ENCODE data around the gene MT1B.
A peak's percentile ranks its signal among the peaks of the same experiment; 100 is the strongest.
"Not testable (repeated sequence)": the region's sequence is repeated elsewhere in the genome, so short reads cannot be mapped to it uniquely, and the experiment has no call there.

Gene MT1B

DNA sequence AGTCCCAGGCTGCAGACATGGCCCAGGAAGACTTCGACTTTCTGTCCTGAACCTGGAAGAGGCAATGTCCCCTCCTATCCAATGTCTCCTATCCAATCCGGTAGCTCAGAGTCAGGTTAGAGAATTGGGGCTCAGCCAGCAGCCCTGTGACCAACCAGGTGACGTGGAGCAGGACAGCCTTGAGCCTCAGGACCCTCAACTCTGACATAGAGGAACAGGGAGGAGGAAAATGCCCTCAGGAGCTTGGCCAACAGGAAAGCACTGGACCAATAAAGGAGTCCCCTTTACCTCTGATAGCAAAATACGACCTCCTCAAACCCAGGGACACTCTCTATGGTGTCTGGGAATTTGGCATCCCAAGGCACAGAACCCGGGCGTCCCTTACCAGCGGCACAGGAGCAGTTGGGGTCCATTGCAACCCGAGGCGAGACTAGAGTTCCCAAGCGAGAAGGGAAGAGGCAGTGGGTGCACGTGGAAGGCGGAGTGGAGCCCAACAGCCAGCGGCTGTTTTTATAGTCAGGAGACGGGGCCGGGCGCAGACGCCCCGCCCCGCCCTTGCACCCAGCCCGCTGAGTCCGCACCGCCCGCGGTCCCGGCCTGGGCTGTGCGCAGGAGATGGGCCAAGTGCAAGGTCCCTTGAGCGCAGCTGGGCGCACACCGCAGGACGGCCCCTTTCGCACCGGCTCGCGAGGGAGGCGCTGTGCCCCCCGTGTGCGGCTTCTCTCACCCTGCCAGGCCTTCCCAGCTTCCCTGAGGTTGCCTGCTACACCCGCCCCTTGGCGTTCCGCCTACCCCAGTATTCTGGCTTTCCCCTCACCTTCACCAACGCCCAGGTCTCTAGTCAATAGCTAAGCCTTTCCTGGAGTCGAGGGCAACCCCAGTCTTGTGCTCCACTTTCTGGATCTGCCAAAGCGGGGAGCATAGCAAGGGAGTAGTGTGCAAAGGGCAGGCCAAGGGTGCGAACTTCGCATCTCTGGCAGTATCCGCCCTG, 16.2 kb downstream of the MT1B start, which contains the start of gene MT1G:
Gene MT1G, minus strand, starts transcription at position 485 of the 991 bp plus-strand sequence. Its CDS starts 72 bp downstream, at position 413.
- DNase-seq (ENCODE audit: low read depth in 1 of 2, low spot score in 1 of 2) = no peak

DNA sequence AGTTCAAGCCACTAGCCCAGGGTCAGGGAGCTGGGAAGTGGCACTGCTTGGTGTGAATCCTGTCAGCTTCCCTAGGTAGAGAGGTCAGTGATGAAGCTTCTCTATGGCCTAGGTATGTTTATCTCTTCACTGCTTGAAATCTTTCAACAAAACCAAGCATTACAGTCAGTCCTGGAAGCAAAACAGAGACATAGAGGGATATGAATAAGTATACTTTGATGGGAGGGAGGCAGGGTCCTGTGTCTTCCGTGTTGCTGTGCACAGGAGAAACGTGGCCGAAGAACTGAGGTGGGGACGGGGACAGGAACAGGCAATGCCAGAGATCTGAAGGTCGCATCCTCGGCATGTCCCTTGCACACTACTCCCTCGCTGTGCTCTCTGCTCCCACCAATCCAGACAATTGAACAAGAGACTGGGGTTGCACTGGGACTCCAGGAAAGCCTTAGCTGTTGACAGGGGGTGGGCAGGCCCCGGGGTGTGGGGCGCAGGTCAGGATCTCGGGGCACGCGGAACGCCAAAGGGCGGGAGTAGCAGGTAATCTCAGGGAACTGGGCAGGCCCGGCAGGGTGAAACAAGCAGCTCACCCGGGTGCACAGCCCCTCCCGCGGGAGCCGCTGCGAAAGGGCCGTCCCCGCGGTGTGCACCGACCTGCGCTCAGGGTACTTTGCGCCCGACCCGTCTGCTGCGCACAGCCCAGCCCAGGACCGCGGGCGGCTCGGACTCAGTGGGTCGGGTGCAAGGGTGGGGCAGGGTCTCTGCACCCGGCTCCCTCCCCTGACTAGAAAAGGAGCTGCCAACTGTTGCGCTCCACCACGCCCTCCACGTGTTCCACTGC, 17.5 kb downstream of the MT1B start, which contains the start of gene MT1H:
Gene MT1H, plus strand, starts transcription at position 810 of the 835 bp plus-strand sequence. CDS start 71 bp downstream, outside the sequence.
- DNase-seq (ENCODE audit: low read depth in 1 of 2, low spot score in 1 of 2) = no peak

DNA sequence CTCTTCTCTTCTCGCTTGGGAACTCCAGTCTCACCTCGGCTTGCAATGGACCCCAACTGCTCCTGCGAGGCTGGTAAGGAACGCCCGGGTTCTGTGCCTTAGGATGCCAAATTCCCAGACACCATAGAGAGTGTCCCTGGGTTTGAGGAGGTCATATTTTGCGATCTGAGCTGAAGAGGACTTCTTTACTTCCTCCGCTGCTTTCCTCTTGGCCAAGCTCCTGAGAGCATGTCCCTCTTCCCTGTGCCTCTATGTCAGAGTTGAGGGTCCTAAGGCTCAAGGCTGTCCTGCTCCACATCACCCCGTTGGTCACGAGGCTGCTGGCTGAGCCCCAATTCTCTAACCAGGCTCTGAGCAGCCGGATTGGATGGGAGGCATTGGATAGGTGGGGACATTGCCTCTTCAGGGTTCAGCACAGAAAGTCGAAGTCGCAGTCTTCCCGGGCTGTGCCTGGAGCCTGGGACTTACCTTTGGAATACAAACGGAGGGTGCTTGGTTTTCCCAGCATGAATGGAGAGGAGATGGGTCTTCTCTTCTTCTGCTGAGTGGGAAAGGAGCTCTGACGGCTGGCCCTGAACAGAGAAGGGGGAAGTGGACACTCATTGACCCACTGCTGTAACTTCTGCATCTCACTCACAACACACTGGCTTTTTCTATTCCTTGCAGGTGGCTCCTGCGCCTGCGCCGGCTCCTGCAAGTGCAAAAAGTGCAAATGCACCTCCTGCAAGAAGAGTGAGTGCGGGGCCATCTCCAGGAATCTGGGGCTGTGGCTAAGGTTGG, 18.3 kb downstream of the MT1B start:
- DNase-seq (ENCODE audit: low read depth in 1 of 2, low spot score in 1 of 2) = no peak

DNA sequence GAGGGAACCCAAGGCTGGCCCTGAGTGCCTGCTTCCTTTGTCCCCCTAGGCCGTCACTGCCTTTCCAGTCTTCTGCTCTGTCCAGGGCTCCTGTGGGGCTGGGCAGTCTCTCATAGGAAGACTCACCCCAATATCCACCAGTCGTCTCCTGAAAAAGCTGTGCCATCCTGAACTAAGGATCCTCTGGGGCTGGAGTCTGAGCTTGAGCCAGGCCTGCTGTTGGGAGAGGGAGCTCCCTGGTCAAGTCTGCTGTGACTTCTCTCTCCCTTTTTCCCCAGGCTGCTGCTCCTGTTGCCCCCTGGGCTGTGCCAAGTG, 18.9 kb downstream of the MT1B start:
- DNase-seq (ENCODE audit: low read depth in 1 of 2, low spot score in 1 of 2) = no peak

DNA sequence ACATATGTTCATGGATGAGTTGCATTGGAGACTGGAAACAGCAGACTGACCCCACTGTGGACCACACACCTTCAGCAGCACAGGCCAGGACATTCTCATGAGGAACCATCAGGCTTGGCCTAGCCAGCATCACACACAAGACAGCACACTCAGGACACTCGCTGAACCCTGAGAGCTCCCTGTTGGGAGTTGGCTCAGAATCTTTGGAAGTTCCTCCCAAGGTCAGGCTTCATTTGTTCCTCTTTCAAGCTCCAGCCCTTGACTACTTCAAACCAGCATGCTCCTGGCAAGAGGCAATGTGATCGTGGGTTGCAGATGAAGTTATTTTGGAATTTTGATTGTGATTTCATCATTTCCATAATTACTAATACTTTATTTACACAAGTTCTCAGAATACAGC, 20.0 kb downstream of the MT1B start:
- DNase-seq (ENCODE audit: low read depth in 1 of 2, low spot score in 1 of 2) = not testable (repeated sequence)

DNA sequence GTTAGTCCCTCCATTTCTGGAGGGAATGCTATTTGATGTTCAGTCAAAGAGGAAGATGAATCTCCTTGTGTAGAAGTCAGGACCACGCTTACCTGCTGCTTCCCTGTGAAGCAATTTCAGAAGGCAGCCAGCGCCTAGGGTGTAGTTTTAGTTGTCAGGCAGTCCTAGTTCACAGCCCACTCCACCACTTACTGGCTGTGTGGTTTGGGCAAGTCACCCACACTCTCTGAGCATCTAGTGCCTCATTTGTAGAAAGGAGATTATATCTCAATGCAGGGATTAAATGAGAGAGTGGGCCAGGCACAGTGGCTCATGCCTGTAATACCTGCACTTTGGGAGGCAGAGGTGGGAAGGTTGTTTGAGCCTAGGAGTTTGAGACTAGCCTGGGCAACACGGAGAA, 20.5 kb downstream of the MT1B start:
- DNase-seq (ENCODE audit: low read depth in 1 of 2, low spot score in 1 of 2) = not testable (repeated sequence)

DNA sequence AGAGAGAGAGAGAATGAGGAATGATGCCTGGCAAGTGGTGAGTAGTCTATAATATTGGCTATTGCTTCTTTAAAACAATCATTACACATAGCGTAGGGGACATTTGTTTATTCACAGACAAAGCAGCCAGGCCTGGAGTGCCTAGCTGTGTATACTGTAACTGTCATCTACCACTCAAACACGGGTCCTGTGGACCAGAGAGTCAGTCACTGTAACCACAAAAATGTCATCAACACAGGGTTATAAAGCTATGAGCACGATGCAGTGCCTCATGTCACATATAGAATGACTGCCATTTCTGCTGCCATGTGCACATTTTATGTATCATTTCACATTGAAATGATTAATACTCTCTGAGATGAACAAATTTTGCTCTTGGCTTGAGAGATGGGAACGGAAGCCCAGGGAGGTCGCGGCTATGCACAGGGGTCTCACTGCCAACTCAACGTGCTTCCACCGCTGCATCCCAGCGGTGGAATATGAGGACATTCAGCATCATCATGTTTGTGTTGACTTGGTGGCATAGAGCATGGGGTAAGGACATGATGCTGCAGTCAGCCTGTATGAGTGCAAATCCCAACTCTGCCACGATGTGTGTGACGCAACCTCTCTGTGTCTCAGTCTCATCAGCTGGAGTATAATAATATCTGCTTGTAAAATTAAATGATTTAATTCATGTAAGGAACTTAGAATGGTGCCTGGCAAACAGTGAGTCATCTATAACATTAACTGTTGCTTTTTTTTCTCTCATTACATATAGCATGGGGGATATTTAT, 21.3 kb downstream of the MT1B start:
- DNase-seq (ENCODE audit: low read depth in 1 of 2, low spot score in 1 of 2) = no peak

DNA sequence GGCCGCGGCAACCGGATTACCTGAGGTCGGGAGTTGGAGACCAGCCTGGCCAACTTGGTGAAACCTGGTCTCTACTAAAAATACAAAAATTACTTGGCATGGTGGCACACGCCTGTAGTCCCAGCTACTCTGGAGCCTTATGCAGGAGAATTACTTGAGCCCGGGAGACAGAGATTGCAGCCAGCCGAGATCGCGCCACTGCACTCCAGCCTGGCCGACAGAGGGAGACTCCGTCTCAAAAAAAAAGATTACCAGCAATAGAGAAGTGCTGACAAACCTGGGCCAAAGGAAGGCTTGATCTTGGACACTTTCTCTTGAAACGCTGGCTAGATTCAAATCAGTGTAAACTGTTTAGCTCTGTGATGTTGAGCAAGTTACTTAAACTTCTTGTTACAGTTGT, 22.2 kb downstream of the MT1B start:
- DNase-seq (ENCODE audit: low read depth in 1 of 2, low spot score in 1 of 2) = no peak

DNA sequence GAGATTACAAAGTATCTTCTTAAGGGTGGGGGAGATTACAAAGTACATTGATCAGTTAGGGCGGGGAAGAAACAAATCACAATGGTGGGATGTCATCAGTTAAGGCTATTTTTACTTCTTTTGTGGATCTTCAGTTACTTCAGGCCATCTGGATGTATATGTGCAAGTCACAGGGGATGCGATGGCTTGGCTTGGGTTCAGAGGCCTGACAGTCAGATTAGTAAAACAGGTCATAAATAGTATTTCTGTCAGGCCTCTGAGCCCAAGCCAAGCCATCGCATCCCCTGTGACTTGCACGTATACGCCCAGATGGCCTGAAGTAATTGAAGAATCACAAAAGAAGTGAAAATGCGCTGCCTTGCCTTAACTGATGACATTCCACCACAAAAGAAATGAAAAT, 22.9 kb downstream of the MT1B start:
- not testable (repeated sequence) for DNase-seq (ENCODE audit: low read depth in 1 of 2, low spot score in 1 of 2)

DNA sequence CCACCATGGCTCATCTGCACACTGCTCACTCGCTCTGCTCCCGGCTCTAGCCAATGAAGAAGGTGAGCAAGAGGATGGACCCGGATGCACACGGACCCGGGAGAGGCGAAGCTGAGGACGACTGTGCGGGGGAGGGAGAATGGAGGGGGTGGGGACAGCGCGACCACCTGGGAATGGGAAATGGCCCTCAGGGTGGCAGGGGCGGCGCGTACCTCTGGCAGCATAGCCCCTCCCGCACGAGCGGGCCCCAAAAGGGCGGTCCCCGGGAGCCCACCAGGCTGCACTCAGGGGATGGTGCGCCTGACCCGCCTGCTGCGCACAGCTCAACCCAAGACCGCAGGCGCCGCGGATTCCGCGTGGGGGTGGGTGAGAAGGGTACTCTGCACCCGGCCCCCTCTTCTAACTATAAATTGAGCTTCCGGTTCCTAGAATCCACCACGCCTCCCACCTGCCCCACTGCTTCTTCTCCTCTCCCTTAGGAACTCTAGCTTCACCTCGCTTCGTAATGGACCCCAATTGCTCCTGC, 24.1 kb downstream of the MT1B start:
- peak in 1 of 2 donors; percentile 36 for DNase-seq (ENCODE audit: low read depth in 1 of 2, low spot score in 1 of 2)

DNA sequence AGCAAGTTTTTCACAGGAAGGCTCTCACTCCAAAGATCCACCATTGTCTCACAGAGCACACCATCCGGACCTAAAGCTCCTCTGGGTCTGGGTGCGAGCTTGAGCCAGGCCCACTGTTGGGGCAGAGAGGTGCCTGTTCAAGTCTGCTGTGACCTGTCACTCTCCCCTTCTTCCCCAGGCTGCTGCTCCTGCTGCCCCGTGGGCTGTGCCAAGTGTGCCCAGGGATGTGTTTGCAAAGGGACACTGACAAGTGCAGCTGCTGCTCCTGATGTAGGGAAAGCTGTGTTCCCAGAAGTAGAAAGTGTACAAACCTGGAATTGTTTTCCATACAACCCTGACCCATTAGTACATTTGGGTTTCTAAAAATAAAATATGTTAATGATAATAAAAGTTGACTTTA, 25.8 kb downstream of the MT1B start:
- DNase-seq (ENCODE audit: low read depth in 1 of 2, low spot score in 1 of 2) = no peak

DNA sequence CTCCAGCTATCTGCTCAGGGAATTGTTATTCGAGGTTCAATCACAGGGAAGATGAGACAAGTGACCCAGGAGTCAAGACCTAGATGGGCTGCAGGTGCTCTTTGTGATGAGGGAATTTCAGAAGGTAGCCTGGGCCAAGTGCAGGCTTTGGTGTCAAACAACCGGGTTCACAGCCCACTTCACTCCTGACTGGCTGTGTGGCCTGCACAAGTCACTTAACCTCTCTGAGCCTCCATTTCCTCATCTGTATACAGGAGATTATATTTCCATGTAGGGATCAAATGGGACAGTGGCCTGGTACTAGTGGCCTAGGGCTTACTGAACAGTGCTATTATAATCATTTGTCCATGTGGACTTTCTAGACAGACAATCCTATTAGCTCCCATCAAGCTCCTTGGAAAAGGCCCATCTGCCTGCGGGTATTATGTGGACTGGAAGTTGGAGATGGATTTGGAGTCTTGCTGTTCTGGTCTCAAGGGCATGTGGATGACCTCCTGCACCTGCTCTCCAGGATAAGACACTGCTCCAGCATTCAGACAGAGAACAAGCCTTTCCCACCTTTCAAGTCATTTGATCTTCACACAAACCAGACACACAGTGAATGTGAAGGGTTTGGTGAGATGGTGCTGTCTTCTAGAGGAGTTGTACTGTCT, 27.5 kb downstream of the MT1B start:
- no peak for DNase-seq (ENCODE audit: low read depth in 1 of 2, low spot score in 1 of 2)

DNA sequence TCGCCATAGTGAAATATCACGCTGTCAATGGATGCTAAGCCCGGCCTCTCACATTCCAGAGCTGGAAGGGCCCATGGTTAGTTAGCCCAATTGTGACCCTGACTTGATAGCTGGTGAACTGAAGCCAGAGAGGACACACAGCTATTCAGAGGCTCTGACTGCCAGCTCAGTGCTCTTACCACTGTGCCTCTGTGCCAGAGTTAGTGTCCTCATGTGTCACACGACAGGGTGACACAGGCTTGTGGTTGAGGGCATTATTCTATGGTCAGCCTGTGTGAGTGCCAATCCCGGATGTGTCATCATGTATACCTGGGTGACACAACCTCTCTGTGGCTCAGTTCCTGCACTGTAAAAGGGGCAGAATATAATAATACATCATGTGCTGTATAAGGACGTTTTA, 28.1 kb downstream of the MT1B start:
- DNase-seq (ENCODE audit: low read depth in 1 of 2, low spot score in 1 of 2) = no peak

DNA sequence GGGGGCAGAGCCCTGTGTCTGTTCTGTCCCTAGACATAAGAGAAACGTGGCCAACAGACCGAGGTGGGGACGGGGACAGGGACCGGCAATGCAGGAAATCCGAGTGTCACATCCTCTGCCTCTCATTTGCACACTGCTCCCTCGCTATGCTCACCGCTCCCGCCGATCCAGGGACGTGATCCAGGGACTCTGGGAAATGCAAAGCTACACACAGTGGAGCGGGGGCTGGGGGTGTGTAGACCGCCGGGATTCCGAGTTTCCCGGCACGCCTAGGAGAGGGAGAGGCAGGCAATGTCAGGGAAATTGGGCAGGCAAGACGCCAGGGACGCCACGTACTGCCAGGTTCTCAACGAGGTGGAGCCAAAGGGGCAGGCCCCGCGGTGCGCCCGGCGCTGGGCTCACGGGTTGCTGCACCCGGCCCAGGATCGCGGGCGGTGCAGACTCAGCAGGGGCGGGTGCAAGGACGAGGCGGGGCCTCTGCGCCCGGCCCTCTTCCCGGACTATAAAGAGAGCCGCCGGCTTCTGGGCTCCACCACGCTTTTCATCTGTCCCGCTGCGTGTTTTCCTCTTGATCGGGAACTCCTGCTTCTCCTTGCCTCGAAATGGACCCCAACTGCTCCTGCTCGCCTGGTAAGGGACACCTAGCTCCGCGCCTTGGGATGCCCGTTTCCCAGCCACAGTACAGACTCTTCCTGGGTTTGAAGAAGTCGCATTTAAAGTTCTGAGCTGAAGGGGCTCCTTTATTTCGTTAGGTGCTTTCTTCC, 30.4 kb downstream of the MT1B start, which contains the start of gene MT1X:
Gene MT1X, plus strand, starts transcription at position 532 of the 764 bp plus-strand sequence. Its CDS starts 71 bp downstream, at position 603.
- peak; percentile 62 to 80 for DNase-seq (ENCODE audit: low read depth in 1 of 2, low spot score in 1 of 2)

DNA sequence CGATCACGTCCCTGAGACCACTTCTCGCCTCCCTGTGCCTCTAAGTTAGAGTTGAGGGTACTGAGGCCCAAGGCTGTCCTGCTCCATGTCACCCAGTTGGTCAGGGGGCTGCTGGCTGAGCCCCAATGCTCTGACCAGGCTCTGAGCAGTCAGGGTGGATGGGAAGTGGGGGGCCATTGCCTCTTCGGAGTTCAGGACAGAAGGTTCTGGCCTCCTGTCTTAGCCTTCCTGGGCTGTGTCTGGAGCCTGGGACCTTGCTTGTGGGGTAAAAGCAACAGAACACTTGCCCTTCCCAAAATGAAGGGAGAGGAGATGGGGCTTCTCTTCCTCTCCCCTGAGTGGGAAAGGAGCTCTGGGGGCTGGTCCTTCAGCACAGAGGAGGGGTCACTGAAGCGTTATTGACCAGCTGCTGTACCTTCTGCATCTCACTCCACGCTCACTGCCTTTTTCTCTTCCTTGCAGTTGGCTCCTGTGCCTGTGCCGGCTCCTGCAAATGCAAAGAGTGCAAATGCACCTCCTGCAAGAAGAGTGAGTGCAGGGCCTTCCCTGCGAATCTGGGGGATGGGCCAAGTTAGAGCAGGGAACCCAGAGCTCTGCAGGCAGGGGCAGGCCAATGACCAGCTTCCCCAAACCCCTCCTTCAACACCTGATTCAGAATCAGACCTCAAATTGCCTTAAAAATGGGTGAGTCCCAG, 31.2 kb downstream of the MT1B start:
- DNase-seq (ENCODE audit: low read depth in 1 of 2, low spot score in 1 of 2) = no peak

DNA sequence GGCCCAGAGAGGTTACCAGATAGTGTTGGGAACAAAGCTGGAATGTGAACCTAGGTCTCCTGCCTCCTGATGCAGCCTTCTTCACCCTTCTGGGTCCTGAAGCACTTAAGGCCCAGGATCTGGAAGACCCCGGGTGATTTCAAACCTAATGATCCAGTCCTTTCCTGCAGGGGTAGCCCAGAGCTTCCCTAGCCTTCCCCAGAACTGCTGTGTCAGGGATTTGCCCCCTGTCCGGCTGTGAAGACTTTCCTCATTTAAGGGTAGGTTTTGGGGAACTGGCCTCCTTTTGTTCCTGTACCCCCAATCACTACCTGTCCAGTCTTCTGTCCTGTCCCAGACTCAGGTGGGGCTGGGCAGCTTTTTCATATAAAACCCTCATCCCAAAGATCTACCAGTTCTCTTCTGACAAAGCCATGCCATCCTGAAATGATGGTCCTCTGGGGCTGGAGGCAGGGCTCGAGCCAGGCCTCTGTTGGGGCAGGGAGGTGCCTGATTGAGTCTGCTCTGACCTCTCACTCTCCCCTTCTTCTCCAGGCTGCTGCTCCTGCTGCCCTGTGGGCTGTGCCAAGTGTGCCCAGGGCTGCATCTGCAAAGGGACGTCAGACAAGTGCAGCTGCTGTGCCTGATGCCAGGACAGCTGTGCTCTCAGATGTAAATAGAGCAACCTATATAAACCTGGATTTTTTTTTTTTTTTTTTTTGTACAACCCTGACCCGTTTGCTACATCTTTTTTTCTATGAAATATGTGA, 31.9 kb downstream of the MT1B start:
- DNase-seq (ENCODE audit: low read depth in 1 of 2, low spot score in 1 of 2) = no peak

DNA sequence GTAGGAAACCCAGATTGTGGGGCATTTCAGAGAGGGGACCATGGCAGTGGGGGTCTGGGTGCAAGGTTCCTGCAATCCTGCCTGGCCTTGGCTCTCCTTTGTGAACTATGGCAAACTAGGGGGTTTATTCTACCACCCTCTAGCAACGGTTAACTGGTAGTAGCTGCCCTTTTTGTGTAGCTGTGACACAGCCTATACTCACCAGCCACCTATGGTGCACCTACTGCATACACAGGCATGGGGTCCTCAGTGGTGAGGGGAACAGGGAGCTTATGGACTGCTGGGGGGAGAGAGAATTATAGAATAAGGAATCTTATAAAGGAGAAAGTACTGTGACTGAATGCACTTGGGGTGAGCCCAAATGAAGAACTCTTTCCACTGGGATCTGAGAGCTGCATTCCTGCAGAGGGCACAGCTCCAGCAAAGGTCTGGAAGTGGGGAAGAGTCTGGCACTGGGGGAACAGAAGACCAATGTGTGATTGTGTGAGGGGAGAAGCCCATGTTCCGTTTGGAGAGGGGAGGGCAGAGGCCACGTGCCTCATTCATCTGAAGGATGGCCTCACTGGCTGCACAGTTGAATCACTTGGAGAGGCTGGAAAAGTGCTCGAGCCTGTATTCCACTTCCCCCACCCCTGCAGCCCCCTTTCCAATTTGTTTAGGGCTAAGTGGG, 32.7 kb downstream of the MT1B start:
- DNase-seq (ENCODE audit: low read depth in 1 of 2, low spot score in 1 of 2) = no peak

All from activated T-helper 1 cell treated with anti-CD3 and anti-CD28 coated beads, Interleukin-2, amount 50 U/mL, for 16 hours (primary cell).